ENCODE measurements around the gene KIF21B.

KIF21B gene

GRCh38 chr1:201065686-201066085 is 42.2 kb upstream of the KIF21B start:
- in situ Hi-C loops (cut with HindIII; ENCODE audit: low sequenced_read_pairs): no loop called here
- H3K4me3 ChIP-seq (ENCODE audit: low read depth, low read length): no peak overlapping the region

GRCh38 chr1:201064806-201065205 is 41.3 kb upstream of the KIF21B start:
- no peak for TF ChIP-seq CTCF (IDR thresholded peaks at IDR 0.05; ENCODE audit: low read depth, low read length, missing control alignments)
- H3K4me3 ChIP-seq (ENCODE audit: low read depth, low read length): no peak overlapping the region
- in situ Hi-C loops (cut with HindIII; ENCODE audit: low sequenced_read_pairs): no loop called here
- no peak for DNase-seq (ENCODE audit: low read depth)

More at GRCh38 chr1:201065686-201066085, 42.2 kb upstream of the KIF21B start:
- TF ChIP-seq CTCF (IDR thresholded peaks at IDR 0.05; ENCODE audit: low read depth, low read length, missing control alignments): no peak
- no peak for DNase-seq (ENCODE audit: low read depth)

GRCh38 chr1:201063145-201063544 is 39.6 kb upstream of the KIF21B start:
- in situ Hi-C loops (cut with HindIII; ENCODE audit: low sequenced_read_pairs): no loop called here
- no peak for TF ChIP-seq CTCF (IDR thresholded peaks at IDR 0.05; ENCODE audit: low read depth, low read length, missing control alignments)

GRCh38 chr1:201062511-201063091 is 39.1 kb upstream of the KIF21B start:
- no peak for TF ChIP-seq CTCF (IDR thresholded peaks at IDR 0.05; ENCODE audit: low read depth, low read length, missing control alignments)
- in situ Hi-C loops (cut with HindIII; ENCODE audit: low sequenced_read_pairs): no loop called here
- H3K4me3 ChIP-seq (ENCODE audit: low read depth, low read length): no peak overlapping the region
- no peak for DNase-seq (ENCODE audit: low read depth)

More at GRCh38 chr1:201063145-201063544, 39.6 kb upstream of the KIF21B start:
- no peak overlapping the region for H3K4me3 ChIP-seq (ENCODE audit: low read depth, low read length)
- no peak for DNase-seq (ENCODE audit: low read depth)

- no peak for TF ChIP-seq CTCF (IDR thresholded peaks at IDR 0.05; ENCODE audit: low read depth, low read length, missing control alignments)
- H3K4me3 ChIP-seq (ENCODE audit: low read depth, low read length): no peak overlapping the region
- in situ Hi-C loops (cut with HindIII; ENCODE audit: low sequenced_read_pairs): no loop called here
- no peak for DNase-seq (ENCODE audit: low read depth)
Measured at GRCh38 chr1:201061886-201062285, 38.4 kb upstream of the KIF21B start.

- TF ChIP-seq CTCF (IDR thresholded peaks at IDR 0.05; ENCODE audit: low read depth, low read length, missing control alignments): no peak
- no peak for DNase-seq (ENCODE audit: low read depth)
- in situ Hi-C loops (cut with HindIII; ENCODE audit: low sequenced_read_pairs): no loop called here
Measured at GRCh38 chr1:201061049-201061448, 37.5 kb upstream of the KIF21B start.

More at GRCh38 chr1:201061049-201061448, 37.5 kb upstream of the KIF21B start:
- no peak overlapping the region for H3K4me3 ChIP-seq (ENCODE audit: low read depth, low read length)
